K562 (cell line): ENCODE data around the gene PPP1R10. TPM values are rescaled to one million over a fixed set of nuclear protein-coding genes. Genes with fewer than 3 reads are reported as not detected.
A peak's percentile ranks its signal among the peaks of the same experiment; 100 is the strongest.

Source experiments
- ARID4B ChIP-seq: sonication (generic); formaldehyde crosslinking; IDR thresholded peaks from 2 replicates; pipeline ENCODE4 v1.8.0; 2022; ENCODE audit warnings: mild to moderate bottlenecking, missing genetic modification reagents
- HCFC1 ChIP-seq: IDR thresholded peaks from 2 replicates; pipeline ENCODE4 v1.6.1; 2012; ENCODE audit warnings: low read depth, low read length, improper control_type of control experiment
- KAT7 ChIP-seq: sonication (generic); formaldehyde crosslinking; IDR thresholded peaks from 2 replicates; pipeline ENCODE4 v1.8.0; 2022; ENCODE audit warnings: missing genetic modification reagents, mild to moderate bottlenecking, borderline replicate concordance
- NR2F6 ChIP-seq: fragments of 450-650 bp; formaldehyde crosslinking; IDR thresholded peaks from 2 replicates; pipeline ENCODE4 v1.4.0; 2020; ENCODE audit warnings: mild to moderate bottlenecking
- STAT5B ChIP-seq: fragments of 250-450 bp; sonication (Bioruptor Pico); IDR thresholded peaks from 2 replicates; pipeline ENCODE4 v1.8.0; 2021; ENCODE audit warnings: mild to moderate bottlenecking, inconsistent platforms
- VEZF1 ChIP-seq: fragments of 200-800 bp; sonication (Bioruptor generic); IDR thresholded peaks from 2 replicates; pipeline ENCODE4 v1.6.1; 2017; ENCODE audit warnings: missing genetic modification characterization, missing compliant biosample characterization
- YY1 ChIP-seq, 3 experiments: IDR thresholded peaks; 2 replicates each; pipeline ENCODE4 v1.6.1; 2011; ENCODE audit warnings: low read length in 2 of 3, mild to moderate bottlenecking in 2 of 3, moderate library complexity in 2 of 3, borderline replicate concordance in 1 of 3, control low read depth in 1 of 3, low read depth in 1 of 3; ENCODE audit not compliant: insufficient read depth in 3 of 3, insufficient replicate concordance in 2 of 3, control insufficient read depth in 1 of 3, insufficient read length in 1 of 3; ENCODE audit errors: extremely low read depth in 1 of 3
- ZEB2 ChIP-seq: fragments of 450-650 bp; IDR thresholded peaks from 2 replicates; pipeline ENCODE4 v1.6.1; 2016
- ZNF592 ChIP-seq: fragments of 450-650 bp; IDR thresholded peaks from 2 replicates; pipeline ENCODE4 v1.6.1; 2017; ENCODE audit warnings: antibody characterized with exemption, mild to moderate bottlenecking
- polyA plus RNA-seq, 8 experiments: library from polyadenylated mRNA; depleted of rRNA in 4 of 8; stranded (reverse) in 5 of 8; unstranded in 3 of 8; fragments of >200 nt; fragmentation: Nextera tagmentation in 2 of 8; fragmentation: Illumina TruSeq in 1 of 8; extraction: Ambion mirVana in 2 of 8; extraction: Trizol in 1 of 8; gene quantifications; 2 replicates each; pipeline versions ENCODE4 v1.2.1 to v1.2.3, GENCODE V29; 2011 to 2014; ENCODE audit warnings: inconsistent platforms in 1 of 8, missing spikeins in 1 of 8
- total RNA-seq, 7 experiments: library from RNA; depleted of rRNA in 6 of 7; stranded (reverse); fragments of >200 nt in 6 of 7; fragmentation: Illumina TruSeq in 2 of 7; extraction: Trizol in 2 of 7; gene quantifications; 2 replicates each; pipeline versions ENCODE4 v1.2.1 to v1.2.3, GENCODE V29; 2011 to 2021; ENCODE audit warnings: low replicate concordance in 1 of 7
- TF ChIP-seq, protein P1 (sequence below): sonication (generic); formaldehyde crosslinking; IDR thresholded peaks from 2 replicates; pipeline ENCODE4 v1.8.1; 2023; ENCODE audit warnings: mild to moderate bottlenecking, missing genetic modification reagents

PPP1R10 gene
- total and polyA plus RNA-seq, 9 of the 15 experiments (the other 6 are each of a cell fraction or from before 2014, with no cell fraction given): 14.1 to 65.5 (median 32.6) TPM

DNA sequence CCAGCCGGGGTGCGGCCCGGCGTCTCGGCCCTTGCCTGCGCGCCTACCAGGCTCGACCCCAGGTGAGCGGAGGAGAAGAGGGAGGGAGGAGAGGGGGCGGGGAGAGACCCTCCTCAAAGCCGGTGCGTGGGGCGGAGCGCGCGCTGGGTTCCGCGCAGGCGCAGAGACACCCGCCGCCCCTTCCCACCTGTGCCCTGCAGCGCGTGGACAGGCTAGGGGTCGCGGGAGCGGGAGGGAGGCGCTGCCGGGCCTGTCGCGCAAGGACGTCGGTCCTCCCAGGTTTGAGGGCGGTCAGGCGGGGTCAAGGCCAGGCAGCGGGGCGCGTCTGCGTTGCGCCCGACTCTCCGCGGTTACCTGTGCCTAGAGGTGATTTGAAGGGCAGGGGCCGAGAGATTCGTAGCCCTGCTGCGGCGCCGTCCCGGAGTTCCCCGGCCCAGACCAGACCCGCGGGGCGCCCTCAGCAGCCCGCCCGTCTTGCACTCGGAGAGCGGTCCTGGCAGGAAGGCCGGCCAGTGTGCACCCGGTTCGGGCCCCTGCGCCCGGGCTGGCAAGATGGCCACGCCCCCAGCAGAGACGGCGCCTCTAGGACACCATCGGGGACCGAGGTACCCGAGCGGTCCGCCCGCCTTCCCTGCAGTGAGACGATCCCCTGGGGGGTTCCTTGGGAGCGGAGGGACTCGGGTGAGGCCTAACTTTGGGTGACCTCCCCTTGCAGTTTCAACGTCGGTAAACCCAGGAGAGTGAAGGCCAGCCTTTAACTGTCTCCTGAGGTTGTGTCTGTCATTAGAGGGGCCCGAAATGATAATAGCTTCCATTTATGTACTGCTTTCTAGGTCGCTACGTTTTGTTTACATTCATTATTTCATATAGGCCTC, 30.4 kb upstream of the PPP1R10 start (continued):
- TF ChIP-seq, protein P1, sequence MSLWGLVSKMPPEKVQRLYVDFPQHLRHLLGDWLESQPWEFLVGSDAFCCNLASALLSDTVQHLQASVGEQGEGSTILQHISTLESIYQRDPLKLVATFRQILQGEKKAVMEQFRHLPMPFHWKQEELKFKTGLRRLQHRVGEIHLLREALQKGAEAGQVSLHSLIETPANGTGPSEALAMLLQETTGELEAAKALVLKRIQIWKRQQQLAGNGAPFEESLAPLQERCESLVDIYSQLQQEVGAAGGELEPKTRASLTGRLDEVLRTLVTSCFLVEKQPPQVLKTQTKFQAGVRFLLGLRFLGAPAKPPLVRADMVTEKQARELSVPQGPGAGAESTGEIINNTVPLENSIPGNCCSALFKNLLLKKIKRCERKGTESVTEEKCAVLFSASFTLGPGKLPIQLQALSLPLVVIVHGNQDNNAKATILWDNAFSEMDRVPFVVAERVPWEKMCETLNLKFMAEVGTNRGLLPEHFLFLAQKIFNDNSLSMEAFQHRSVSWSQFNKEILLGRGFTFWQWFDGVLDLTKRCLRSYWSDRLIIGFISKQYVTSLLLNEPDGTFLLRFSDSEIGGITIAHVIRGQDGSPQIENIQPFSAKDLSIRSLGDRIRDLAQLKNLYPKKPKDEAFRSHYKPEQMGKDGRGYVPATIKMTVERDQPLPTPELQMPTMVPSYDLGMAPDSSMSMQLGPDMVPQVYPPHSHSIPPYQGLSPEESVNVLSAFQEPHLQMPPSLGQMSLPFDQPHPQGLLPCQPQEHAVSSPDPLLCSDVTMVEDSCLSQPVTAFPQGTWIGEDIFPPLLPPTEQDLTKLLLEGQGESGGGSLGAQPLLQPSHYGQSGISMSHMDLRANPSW (CRISPR knock-in tag): peak; percentile 42; the same call in 1 of the 2 replicates
- TF ChIP-seq KAT7 (CRISPR knock-in tag): 0 out of 2 replicates have a peak, but pooled peaks have one; percentile 4
- TF ChIP-seq VEZF1 (CRISPR knock-in tag): no peak; the same call in none of the 2 replicates
- peak; percentile 41; the same call in 1 of the 2 replicates for TF ChIP-seq HCFC1
- TF ChIP-seq ARID4B (CRISPR knock-in tag): peak; percentile 95
- TF ChIP-seq ZEB2: peak; percentile 80
- TF ChIP-seq NR2F6 (CRISPR knock-in tag): no peak
- peak; percentile 33 to 87 (median 77) for TF ChIP-seq YY1 (IDR thresholded peaks at IDR 0.05; ENCODE audit: borderline replicate concordance in 1 of 3, control insufficient read depth in 1 of 3, extremely low read depth in 1 of 3, insufficient read depth in 3 of 3, insufficient read length in 1 of 3, insufficient replicate concordance in 2 of 3, low read depth in 1 of 3, low read length in 2 of 3)
- no peak for TF ChIP-seq ZNF592
- TF ChIP-seq STAT5B: no peak
